IPS-11a (cell line): Measurements from ENCODE around the gene DUS3L.
"Not testable (repeated sequence)": the region's sequence is repeated elsewhere in the genome, so short reads cannot be mapped to it uniquely, and the experiment has no call there.

Source experiments
- H3K4me3 ChIP-seq: one replicate; pipeline ENCODE4 v1.5.1; 2013; ENCODE audit warnings: low read depth, low read length, control low read depth

Gene DUS3L

GRCh38 chr19:5775668-5776309, 15.2 kb downstream of the DUS3L start:
- no peak overlapping the region for H3K4me3 ChIP-seq

DNA sequence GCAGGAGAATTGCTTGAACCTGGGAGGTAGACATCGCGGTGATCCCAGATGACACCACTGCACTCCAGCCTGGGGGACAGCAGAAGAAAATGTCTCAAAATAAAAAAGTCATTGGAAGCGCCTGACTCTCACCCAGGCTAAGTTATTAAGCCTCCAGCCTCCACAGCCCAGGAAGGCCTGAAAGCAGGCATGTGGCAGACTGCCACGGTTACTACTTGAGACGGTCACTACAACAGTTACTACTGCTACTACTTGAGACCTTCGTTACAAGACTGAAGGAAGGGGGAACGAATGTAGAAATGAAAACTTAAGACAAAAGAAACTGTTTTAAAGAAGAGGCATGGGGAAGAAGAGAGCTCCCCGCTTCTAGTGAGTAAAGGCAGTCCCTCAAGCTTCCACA, 16.0 kb downstream of the DUS3L start:
- no peak overlapping the region for H3K4me3 ChIP-seq

- H3K4me3 ChIP-seq = no peak overlapping the region
Observed at GRCh38 chr19:5773276-5773675, 17.7 kb downstream of the DUS3L start.

- H3K4me3 ChIP-seq = no peak overlapping the region
Observed at GRCh38 chr19:5772416-5772815, 18.5 kb downstream of the DUS3L start.

DNA sequence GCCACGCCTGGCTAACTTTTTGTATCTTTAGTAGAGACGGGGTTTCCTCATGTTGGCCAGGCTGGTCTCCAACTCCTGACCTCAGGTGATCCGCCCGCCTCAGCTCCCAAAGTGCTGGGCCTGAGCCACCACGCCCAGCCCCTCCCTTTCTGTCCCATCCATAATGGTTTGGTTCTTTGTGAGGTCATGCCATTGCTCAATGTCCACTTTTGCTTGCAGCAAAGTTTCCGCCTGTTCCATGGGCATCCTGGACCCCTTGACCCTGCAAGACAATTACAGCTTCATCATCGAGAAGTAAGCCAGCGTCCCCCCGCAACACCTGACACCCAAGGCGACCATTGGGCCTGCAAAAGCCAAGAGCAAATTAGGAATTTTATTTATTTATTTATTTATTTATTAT, 23.0 kb downstream of the DUS3L start:
- H3K4me3 ChIP-seq = no peak overlapping the region

- H3K4me3 ChIP-seq = no peak overlapping the region
Observed at GRCh38 chr19:5765220-5765619, 25.7 kb downstream of the DUS3L start.

GRCh38 chr19:5762608-5763217, 28.2 kb downstream of the DUS3L start:
- H3K4me3 ChIP-seq = no peak overlapping the region

- no peak overlapping the region for H3K4me3 ChIP-seq
Observed at GRCh38 chr19:5753743-5754142, 37.2 kb downstream of the DUS3L start.

- H3K4me3 ChIP-seq = no peak overlapping the region
Observed at GRCh38 chr19:5751709-5752108, 39.3 kb downstream of the DUS3L start.

GRCh38 chr19:5749505-5749904, 41.5 kb downstream of the DUS3L start:
- no peak overlapping the region for H3K4me3 ChIP-seq

DNA sequence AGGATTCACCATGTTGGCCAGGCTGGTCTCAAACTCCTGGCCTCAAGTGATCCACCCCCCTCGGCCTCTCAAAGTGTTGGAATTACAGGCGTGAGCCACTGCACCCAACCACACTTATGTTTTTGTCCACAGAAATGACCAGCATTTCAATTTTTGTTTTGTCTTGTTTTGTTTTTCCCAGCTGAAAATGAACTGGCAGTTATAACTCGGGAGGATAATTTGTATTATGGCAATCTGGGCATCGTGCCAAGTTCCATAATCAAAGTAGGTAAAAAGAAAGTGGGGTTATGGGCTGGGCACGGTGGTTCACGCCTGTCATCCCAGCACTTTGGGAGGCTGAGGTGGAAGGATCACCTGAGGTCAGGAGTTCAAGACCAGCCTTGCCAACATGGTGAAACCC, 42.0 kb downstream of the DUS3L start:
- H3K4me3 ChIP-seq = not testable (repeated sequence)

DNA sequence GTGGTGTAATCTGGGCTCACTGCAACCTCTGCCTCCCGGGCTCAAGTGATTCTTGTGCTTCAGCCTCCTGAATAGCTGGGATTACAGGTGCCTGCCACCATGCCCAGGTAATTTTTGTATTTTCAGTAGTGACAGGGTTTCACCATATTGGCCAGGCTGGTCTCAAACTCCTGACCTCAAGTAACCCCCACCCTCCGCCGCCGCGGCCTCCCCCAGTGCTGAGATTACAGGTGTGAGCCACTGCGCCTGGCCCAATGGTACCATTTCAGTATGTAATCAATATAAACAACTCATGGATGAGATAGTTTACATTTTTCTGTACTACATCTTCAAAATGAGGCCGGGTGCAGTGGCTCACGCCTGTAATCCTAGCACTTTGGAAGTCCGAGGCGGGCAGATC, 46.0 kb downstream of the DUS3L start:
- H3K4me3 ChIP-seq = not testable (repeated sequence)

DNA sequence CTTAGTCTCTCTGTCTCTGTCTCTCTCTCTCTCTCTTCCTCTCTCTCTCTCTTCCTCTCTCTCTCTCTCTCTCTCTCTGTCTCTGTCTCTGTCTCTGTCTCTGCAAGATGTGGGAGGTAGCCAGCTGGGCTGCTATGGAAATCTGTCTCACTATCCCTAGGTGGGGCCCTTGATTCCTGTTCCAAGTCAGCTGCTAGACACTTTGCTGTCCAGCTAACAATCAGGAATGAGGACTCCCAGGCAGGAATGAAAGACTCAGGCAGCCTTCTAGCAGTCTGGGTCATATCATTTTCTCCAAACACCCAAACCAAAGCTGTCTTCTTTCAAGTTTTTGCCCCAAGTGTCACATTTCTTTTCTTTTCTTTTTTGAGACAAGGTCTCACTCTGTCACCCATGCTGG, 47.3 kb downstream of the DUS3L start:
- no peak overlapping the region for H3K4me3 ChIP-seq

DNA sequence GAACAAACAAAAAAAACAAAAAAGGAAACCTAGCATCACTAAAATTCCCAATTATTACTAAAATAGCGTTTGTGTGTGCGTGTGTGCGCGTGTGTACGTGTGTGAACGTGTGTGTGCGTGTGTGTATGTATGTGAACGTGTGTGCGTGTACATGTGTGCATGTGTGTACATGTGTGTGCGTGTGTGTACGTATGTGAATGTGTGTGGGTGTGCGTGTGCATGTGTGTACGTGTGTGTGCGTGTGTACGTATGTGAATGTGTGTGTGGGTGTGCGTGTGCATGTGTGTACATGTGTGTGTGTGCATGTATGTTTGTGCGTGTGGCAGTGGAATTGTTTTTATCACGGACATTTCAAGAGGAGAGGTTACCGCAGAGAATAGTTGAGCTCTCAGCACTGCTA, 48.9 kb downstream of the DUS3L start:
- no peak overlapping the region for H3K4me3 ChIP-seq

DNA sequence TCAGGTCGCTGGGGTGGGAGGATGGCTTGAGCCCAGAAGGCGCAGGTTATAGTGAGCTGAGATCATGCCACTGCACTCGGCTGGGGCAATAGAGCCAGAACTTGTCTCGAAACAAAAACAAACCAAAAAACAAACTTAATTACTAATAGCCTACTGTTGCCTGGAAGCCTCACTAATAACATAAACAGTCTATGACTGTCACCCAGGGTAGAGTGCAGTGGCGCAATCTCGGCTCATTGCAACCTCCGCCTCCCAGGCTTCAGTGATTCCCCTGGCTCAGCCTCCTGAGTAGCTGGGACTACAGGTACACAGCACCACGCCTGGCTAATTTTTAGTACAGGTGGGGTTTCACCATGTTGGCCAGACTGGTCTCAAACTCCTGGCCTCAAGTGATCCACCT, 52.5 kb downstream of the DUS3L start:
- no peak overlapping the region for H3K4me3 ChIP-seq
